Colonic mucosa (tissue), 4 donors: ENCODE results near the gene CRYZ. TPM values are rescaled to one million over a fixed set of nuclear protein-coding genes. Genes with fewer than 3 reads are reported as not detected.

ENCODE experiments used
- DNase-seq: peaks from one replicate; pipeline ENCODE4 v3.0.0-alpha.2; 2020
- H3K27ac ChIP-seq: fragments of 200-600 bp; one replicate; pipeline ENCODE4 v1.8.0; 2021
- H3K27me3 ChIP-seq: fragments of 200-600 bp; one replicate; pipeline ENCODE4 v1.8.0; 2021
- H3K36me3 ChIP-seq: fragments of 200-600 bp; one replicate; pipeline ENCODE4 v1.8.0; 2021
- H3K4me1 ChIP-seq: fragments of 200-600 bp; one replicate; pipeline ENCODE4 v1.8.0; 2021; ENCODE audit warnings: mild to moderate bottlenecking
- H3K4me3 ChIP-seq: fragments of 200-600 bp; one replicate; pipeline ENCODE4 v1.8.0; 2021
- H3K9ac ChIP-seq, 2 donors: one replicate each; pipeline ENCODE4 v1.7.0; 2013; ENCODE audit warnings: control low read depth in 2 of 2, low read depth in 2 of 2, low read length in 2 of 2
- H3K9me3 ChIP-seq: fragments of 200-600 bp; one replicate; pipeline ENCODE4 v1.8.0; 2021
- intact Hi-C: fragments of 100-400 bp; cut with DNase I; formaldehyde crosslinking; loops from one replicate; pipeline ENCODE4 v1.14.1; 2022
- total RNA-seq, 2 donors: library from RNA; stranded (reverse); fragmentation: NEBNext Ultra II Directional in 1 of 2; extraction: Animal tissue kit (Norgen Biotek cat#: 25700) in 1 of 2; gene quantifications; one replicate each; pipeline ENCODE4 v1.2.1, GENCODE V29; 2021
- TF ChIP-seq, protein P1 (sequence below): fragments of 200-600 bp; IDR thresholded peaks from one replicate; pipeline ENCODE4 v1.8.0; 2022; ENCODE audit warnings: antibody characterized with exemption, mild to moderate bottlenecking
- donor health status: healthy.
- donor health status: DM: no; HTN: no; CAD: no.
- donor health status: DM: no; HTN: no; CAD: no.

CRYZ gene
- total RNA-seq, 2 donors from 2014 or later, result 15.7 to 25.8 TPM

GRCh38 chr1:74728736-74729135 is 4.1 kb downstream of the CRYZ start:
- no peak overlapping the region for H3K27ac ChIP-seq
- no peaks in the 10 kb centered on the region for H3K9me3 ChIP-seq
- H3K4me1 ChIP-seq, result no peaks in the 10 kb centered on the region
- DNase-seq, result no peak
- no peaks in the 10 kb centered on the region for H3K36me3 ChIP-seq
- no peaks in the 10 kb centered on the region for H3K27me3 ChIP-seq
- no peak overlapping the region for H3K4me3 ChIP-seq
- TF ChIP-seq, protein P1, sequence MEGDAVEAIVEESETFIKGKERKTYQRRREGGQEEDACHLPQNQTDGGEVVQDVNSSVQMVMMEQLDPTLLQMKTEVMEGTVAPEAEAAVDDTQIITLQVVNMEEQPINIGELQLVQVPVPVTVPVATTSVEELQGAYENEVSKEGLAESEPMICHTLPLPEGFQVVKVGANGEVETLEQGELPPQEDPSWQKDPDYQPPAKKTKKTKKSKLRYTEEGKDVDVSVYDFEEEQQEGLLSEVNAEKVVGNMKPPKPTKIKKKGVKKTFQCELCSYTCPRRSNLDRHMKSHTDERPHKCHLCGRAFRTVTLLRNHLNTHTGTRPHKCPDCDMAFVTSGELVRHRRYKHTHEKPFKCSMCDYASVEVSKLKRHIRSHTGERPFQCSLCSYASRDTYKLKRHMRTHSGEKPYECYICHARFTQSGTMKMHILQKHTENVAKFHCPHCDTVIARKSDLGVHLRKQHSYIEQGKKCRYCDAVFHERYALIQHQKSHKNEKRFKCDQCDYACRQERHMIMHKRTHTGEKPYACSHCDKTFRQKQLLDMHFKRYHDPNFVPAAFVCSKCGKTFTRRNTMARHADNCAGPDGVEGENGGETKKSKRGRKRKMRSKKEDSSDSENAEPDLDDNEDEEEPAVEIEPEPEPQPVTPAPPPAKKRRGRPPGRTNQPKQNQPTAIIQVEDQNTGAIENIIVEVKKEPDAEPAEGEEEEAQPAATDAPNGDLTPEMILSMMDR, result no peak
- intact Hi-C loops, result no loop called here
- H3K9ac ChIP-seq, result no peak overlapping the region

- DNase-seq, result no peak
- intact Hi-C loops, result no loop called here
- Histone ChIP-seq H3K27me3 (no peaks in the 10 kb centered on the region), H3K27ac (no peak overlapping the region), H3K36me3 (no peaks in the 10 kb centered on the region), H3K4me1 (no peaks in the 10 kb centered on the region), H3K9me3 (no peaks in the 10 kb centered on the region), H3K4me3 (no peak overlapping the region), H3K9ac (no peak overlapping the region)
- TF ChIP-seq, protein P1, result no peak
Measured at GRCh38 chr1:74726063-74726462, 6.8 kb downstream of the CRYZ start.

- no peaks in the 10 kb centered on the region for H3K4me1 ChIP-seq
- DNase-seq, result no peak
Measured at GRCh38 chr1:74717626-74718025, 15.2 kb downstream of the CRYZ start.

GRCh38 chr1:74716822-74717221 is 16.0 kb downstream of the CRYZ start:
- intact Hi-C loops, result no loop called here
- no peak overlapping the region for H3K9ac ChIP-seq
- H3K9me3 ChIP-seq, result no peaks in the 10 kb centered on the region
- no peak overlapping the region for H3K4me3 ChIP-seq
- no peaks in the 10 kb centered on the region for H3K27me3 ChIP-seq
- DNase-seq, result no peak
- no peak overlapping the region for H3K27ac ChIP-seq
- H3K4me1 ChIP-seq, result no peaks in the 10 kb centered on the region
- TF ChIP-seq, protein P1, result no peak
- no peaks in the 10 kb centered on the region for H3K36me3 ChIP-seq

More at GRCh38 chr1:74717626-74718025, 15.2 kb downstream of the CRYZ start:
- H3K9ac ChIP-seq, result no peak overlapping the region
- intact Hi-C loops, result no loop called here
- H3K27ac ChIP-seq, result no peak overlapping the region
- H3K9me3 ChIP-seq, result no peaks in the 10 kb centered on the region
- TF ChIP-seq, protein P1, result no peak
- no peak overlapping the region for H3K4me3 ChIP-seq
- no peaks in the 10 kb centered on the region for H3K36me3 ChIP-seq
- H3K27me3 ChIP-seq, result no peaks in the 10 kb centered on the region

DNA sequence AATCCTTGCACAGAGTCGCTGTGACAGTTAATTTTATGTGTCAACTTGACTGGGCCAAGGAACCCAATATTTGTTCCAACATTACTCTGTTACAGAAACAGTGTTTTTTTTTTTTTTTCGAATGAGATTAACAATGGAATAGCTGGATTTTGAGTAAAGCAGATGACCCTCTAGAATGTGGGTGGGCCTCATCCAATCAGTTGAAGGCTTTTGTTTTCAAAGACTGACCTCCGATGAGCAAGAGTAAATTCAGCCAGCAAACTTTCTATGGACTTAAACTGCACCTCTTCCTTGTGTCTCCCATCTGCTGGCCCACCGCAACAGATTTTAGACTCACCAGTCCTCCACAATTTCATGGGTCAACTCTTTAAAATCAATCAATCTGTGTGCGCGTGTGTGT is 17.0 kb downstream of the CRYZ start:
- no peak for DNase-seq
- H3K4me1 ChIP-seq, result no peaks in the 10 kb centered on the region
- H3K9me3 ChIP-seq, result no peaks in the 10 kb centered on the region
- no peaks in the 10 kb centered on the region for H3K27me3 ChIP-seq
- TF ChIP-seq, protein P1, result no peak
- no peak overlapping the region for H3K27ac ChIP-seq
- no peak overlapping the region for H3K4me3 ChIP-seq
- H3K36me3 ChIP-seq, result no peaks in the 10 kb centered on the region
- intact Hi-C loops, result no loop called here
- H3K9ac ChIP-seq, result no peak overlapping the region

DNA sequence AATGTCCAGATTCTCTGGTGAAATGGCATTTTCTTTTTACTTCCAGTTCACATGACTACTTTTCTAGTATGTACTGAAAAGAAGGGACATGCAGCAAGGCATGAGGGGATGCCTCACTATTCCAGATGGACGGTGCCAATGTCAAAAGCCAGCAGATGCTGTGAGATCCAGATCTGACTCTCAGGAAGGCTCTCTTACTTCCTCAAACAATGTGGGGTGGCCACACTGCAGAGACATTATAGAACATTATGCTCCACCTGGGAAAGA is 17.7 kb downstream of the CRYZ start:
- Histone ChIP-seq H3K27me3 (no peaks in the 10 kb centered on the region), H3K9ac (no peak overlapping the region), H3K9me3 (no peaks in the 10 kb centered on the region), H3K4me3 (no peak overlapping the region), H3K36me3 (no peaks in the 10 kb centered on the region), H3K27ac (no peak overlapping the region), H3K4me1 (no peaks in the 10 kb centered on the region)
- DNase-seq, result no peak
- TF ChIP-seq, protein P1, result no peak
- intact Hi-C loops, result no loop called here
